Measurements from ENCODE around the gene MIER3.

The MIER3 gene

DNA sequence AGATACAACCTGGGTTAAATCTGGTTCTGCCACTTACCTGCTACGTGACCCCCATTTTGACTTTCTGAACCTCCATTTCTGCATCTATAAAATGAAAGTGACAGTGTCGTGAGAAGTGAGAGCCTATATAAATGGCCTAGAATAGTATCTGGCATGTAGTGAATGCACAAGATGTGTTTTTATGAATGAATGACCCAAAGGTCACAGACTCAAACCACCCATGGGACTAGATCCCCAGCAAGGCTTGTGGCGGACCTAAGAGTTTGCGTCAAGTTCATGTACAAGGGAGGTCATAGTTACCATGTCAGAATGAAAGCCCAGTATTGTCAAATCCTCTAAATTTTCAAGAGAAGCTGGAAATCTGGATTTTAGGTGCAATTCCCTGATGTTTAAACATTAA, 53.7 kb downstream of the MIER3 start:
- DNase-seq (ENCODE audit: low read depth, low spot score) = no peak

DNA sequence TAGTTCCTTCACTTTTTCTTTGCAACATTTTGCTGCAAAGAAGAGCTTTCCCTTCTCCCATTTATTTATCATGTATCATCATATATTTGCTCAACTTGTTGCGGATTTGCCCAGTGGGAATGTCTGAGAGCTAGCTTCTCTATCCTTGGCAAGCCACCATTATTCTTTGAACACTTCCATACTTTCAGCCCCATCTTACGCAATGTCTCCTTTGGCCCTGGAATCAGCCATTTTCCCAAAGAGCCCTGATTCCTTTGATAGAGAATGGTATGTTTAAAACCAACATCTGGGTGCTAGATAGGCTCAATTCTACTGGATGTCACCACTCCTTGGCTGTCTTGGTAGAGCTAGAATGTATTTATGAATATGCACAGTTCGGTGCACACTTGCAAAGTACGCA, 55.2 kb downstream of the MIER3 start:
- DNase-seq (ENCODE audit: low read depth, low spot score) = no peak

DNA sequence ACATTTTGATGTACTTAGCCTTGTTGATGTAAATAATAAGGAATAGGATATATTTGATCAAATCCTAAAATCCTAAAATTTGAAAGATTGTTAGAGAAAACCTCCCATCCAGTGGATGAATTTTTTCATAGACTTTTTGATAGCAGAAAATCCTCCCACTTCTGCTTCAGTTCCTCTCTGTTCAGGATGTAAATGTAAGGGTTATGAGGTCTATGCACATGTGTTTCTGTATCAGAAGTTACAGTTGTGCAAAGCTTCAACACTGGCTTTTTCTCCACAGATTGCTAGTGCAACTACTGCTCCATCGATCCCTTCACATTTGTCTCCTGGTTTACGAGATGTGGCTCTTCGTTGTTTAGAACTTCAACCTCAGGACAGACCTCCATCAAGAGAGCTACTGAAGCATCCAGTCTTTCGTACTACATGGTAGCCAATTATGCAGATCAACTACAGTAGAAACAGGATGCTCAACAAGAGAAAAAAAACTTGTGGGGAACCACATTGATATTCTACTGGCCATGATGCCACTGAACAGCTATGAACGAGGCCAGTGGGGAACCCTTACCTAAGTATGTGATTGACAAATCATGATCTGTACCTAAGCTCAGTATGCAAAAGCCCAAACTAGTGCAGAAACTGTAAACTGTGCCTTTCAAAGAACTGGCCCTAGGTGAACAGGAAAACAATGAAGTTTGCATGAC, 58.5 kb downstream of the MIER3 start:
- no peak for DNase-seq (ENCODE audit: low read depth, low spot score)

DNA sequence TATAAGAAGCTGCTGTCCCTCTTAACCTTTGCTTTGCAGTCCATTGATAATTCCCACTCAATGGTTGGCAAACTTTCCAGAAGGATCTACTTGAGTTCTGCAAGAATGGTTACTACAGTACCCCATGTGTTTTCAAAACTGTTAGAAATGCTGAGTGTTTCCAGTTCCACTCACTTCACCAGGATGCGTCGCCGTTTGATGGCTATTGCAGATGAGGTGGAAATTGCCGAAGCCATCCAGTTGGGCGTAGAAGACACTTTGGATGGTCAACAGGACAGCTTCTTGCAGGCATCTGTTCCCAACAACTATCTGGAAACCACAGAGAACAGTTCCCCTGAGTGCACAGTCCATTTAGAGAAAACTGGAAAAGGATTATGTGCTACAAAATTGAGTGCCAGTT, 70.4 kb downstream of the MIER3 start:
- no peak for DNase-seq (ENCODE audit: low read depth, low spot score)

DNA sequence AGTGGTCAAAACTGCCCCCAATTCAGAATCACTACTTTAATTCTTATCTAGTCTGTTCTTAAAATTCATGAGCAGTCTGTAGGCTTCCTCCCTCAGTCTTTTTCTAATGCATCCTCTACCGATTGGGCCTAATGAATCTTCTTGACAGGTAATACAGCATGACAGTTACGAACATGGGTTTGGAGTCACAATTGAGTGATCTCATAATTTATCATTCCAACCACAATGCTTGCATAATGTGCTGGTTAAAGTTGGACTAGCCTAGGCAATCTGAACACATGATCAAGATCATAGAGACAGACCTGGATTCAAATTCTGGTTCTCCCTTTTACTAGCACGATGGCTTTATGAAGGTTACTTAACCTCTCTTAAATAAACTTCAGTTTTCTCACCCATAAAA, 75.6 kb downstream of the MIER3 start:
- no peak for DNase-seq (ENCODE audit: low read depth, low spot score)

DNA sequence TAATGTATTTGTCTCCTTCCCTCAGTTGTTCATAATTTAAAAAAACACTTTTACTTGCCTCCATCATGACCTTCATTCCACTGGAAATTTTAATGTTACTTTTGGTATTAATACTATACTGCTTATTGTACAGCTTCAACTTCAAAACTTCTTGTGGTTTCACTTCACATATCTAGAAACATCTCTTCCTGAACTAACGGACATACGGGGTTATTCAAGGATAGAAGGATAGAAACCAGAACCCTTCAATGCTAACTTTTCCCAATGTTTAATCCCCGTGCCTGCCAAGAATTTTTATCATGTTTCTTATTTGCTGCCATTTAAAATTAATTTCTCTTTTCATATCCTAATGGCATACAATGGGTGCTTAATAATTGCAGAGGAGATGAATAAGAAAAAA, 78.9 kb downstream of the MIER3 start:
- no peak for DNase-seq (ENCODE audit: low read depth, low spot score)

DNA sequence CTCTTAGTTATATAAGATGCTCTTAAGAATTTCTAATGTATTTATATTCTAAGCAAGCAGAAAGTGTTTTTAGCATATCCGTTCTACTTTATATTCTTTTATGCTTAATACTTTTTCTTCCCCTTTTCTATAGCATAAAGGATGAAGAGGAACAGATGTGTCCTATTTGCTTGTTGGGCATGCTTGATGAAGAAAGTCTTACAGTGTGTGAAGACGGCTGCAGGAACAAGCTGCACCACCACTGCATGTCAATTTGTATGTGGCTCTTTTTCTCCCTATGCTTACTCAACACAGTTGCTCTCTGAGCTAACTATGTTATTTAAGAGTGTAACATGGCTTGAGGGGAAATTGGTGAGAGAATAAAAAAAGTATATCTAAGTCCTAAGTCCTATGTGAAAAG, 80.1 kb downstream of the MIER3 start:
- no peak for DNase-seq (ENCODE audit: low read depth, low spot score)
